Airway epithelial cell (primary cell): ENCODE results near the gene ZBTB44. TPM values are rescaled to one million over a fixed set of nuclear protein-coding genes. Genes with fewer than 3 reads are reported as not detected.

Experiments
- total RNA-seq: library from RNA; depleted of rRNA; stranded (reverse); fragments of >200 nt; gene quantifications from 2 replicates; pipeline ENCODE4 v1.2.3, GENCODE V29; 2015

Gene ZBTB44, protein sequence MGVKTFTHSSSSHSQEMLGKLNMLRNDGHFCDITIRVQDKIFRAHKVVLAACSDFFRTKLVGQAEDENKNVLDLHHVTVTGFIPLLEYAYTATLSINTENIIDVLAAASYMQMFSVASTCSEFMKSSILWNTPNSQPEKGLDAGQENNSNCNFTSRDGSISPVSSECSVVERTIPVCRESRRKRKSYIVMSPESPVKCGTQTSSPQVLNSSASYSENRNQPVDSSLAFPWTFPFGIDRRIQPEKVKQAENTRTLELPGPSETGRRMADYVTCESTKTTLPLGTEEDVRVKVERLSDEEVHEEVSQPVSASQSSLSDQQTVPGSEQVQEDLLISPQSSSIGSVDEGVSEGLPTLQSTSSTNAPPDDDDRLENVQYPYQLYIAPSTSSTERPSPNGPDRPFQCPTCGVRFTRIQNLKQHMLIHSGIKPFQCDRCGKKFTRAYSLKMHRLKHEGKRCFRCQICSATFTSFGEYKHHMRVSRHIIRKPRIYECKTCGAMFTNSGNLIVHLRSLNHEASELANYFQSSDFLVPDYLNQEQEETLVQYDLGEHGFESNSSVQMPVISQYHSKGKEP
- 16.5 and 20.2 TPM in 2 replicates for total RNA-seq

DNA sequence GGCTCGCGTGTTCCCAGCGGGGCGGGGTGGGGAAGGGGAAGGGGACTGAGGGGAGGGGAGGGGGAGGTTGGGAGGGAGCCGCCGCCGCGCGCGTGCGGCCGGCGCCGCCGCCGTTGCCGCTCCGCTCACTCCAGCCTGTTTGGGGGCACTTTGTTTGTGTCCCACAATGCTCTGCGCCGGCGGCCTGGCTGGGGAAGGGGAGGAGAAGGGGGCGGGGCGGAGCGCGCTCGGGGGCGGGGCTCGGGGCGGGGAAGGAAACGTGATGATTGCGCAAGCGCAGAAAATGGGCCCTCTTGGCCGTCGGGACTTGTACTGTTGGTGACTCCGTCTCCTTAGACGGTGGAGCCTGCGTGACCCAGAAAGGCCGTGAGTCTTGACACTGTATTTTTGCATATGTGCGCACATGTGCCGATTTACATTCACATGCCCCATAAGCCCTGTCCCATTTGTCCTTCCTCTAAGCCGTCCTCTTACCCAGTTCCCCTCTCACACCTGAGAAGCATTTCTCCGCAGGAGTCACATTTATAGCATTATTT is at the start of gene ZBTB44:
TSS of gene ZBTB44 (minus strand) at position 168 of the 536 bp plus-strand sequence. CDS start 53,044 bp downstream, outside the sequence.

Other genes starting within 250 kb of the ZBTB44 start
- gene APLP2, start 245.0 kb downstream of the ZBTB44 start, total RNA-seq = 450 and 497 TPM in 2 replicates
- 146 and 177 TPM in 2 replicates for gene ST14, start 155.1 kb downstream of the ZBTB44 start, total RNA-seq
- gene ADAMTS8, start 113.7 kb upstream of the ZBTB44 start, total RNA-seq = not detected in 2 replicates
- 7.7 and 8.0 TPM in 2 replicates for gene ADAMTS15, start 133.7 kb upstream of the ZBTB44 start, total RNA-seq